Liver (tissue), 9 donors: ENCODE data around the gene CHMP5. TPM values are rescaled to one million over a fixed set of nuclear protein-coding genes. Genes with fewer than 3 reads are reported as not detected.
A peak's percentile ranks its signal among the peaks of the same experiment; 100 is the strongest.

ENCODE experiments used
- DNase-seq: peaks from one replicate; pipeline ENCODE4 v3.0.0-alpha.2; 2017; ENCODE audit warnings: low spot score
- H3K27ac ChIP-seq, 2 donors: one replicate each; pipeline ENCODE4 v1.7.0; 2013; ENCODE audit warnings: inconsistent platforms in 2 of 2, low read length in 2 of 2, control low read depth in 1 of 2, low read depth in 1 of 2, mild to moderate bottlenecking in 1 of 2
- H3K27me3 ChIP-seq, 4 donors: one replicate each; pipeline versions ENCODE4 v1.6.1 to v1.7.0; 2013; ENCODE audit warnings: low read length in 3 of 4, inconsistent platforms in 1 of 4, mild to moderate bottlenecking in 1 of 4, moderate library complexity in 1 of 4; ENCODE audit not compliant: control insufficient read depth in 4 of 4, insufficient read depth in 4 of 4
- H3K36me3 ChIP-seq, 4 donors: one replicate each; pipeline versions ENCODE4 v1.6.1 to v1.7.0; 2013; ENCODE audit warnings: low read length in 3 of 4, mild to moderate bottlenecking in 3 of 4, low read depth in 1 of 4, moderate library complexity in 1 of 4; ENCODE audit not compliant: control insufficient read depth in 4 of 4, insufficient read depth in 3 of 4
- H3K4me1 ChIP-seq, 4 donors: one replicate each; pipeline versions ENCODE4 v1.6.1 to v1.7.0; 2013; ENCODE audit warnings: low read length in 3 of 4, mild to moderate bottlenecking in 3 of 4, moderate library complexity in 1 of 4; ENCODE audit not compliant: control insufficient read depth in 4 of 4, insufficient read depth in 4 of 4
- H3K4me3 ChIP-seq, 3 donors: one replicate each; pipeline versions ENCODE4 v1.6.1 to v1.7.0; 2013; ENCODE audit warnings: low read length in 3 of 3, control low read depth in 1 of 3, low read depth in 1 of 3, mild to moderate bottlenecking in 1 of 3
- H3K9ac ChIP-seq, 2 donors: one replicate each; pipeline ENCODE4 v1.7.0; 2013; ENCODE audit warnings: low read length in 2 of 2, mild to moderate bottlenecking in 2 of 2, moderate library complexity in 2 of 2, control low read depth in 1 of 2, low read depth in 1 of 2
- H3K9me3 ChIP-seq, 4 donors: one replicate each; pipeline versions ENCODE4 v1.6.1 to v1.7.0; 2013; ENCODE audit warnings: low read length in 3 of 4; ENCODE audit not compliant: control insufficient read depth in 4 of 4
- ATF3 ChIP-seq: IDR thresholded peaks from 2 replicates; pipeline ENCODE4 v1.6.1; 2016; ENCODE audit warnings: antibody characterized with exemption
- CTCF ChIP-seq: fragments of 150-350 bp; IDR thresholded peaks from 2 replicates; pipeline ENCODE4 v1.5.1; 2017; ENCODE audit warnings: improper control_type of control experiment, low read depth, low read length; ENCODE audit not compliant: missing input control
- EGR1 ChIP-seq, 2 donors: IDR thresholded peaks; 2 replicates each; pipeline ENCODE4 v1.6.1; 2016 to 2018; ENCODE audit warnings: antibody characterized with exemption in 2 of 2, low read depth in 2 of 2
- FOXA1 ChIP-seq: IDR thresholded peaks from 2 replicates; pipeline ENCODE4 v1.6.1; 2016; ENCODE audit warnings: antibody characterized with exemption
- FOXA2 ChIP-seq: IDR thresholded peaks from 2 replicates; pipeline ENCODE4 v1.6.1; 2016; ENCODE audit warnings: antibody characterized with exemption
- GABPA ChIP-seq, 2 donors: IDR thresholded peaks in 1 of 2; conservative IDR thresholded peaks in 1 of 2; 2 replicates each; pipeline ENCODE4 v1.6.1; 2016; ENCODE audit warnings: antibody characterized with exemption in 2 of 2, mild to moderate bottlenecking in 1 of 2, moderate library complexity in 1 of 2
- HNF4A ChIP-seq, 2 donors: conservative IDR thresholded peaks; 2 replicates each; pipeline ENCODE4 v1.6.1; 2016; ENCODE audit warnings: antibody characterized with exemption in 2 of 2, mild to moderate bottlenecking in 2 of 2
- HNF4G ChIP-seq: IDR thresholded peaks from 2 replicates; pipeline ENCODE4 v1.6.1; 2016; ENCODE audit warnings: antibody characterized with exemption
- JUND ChIP-seq, 2 donors: IDR thresholded peaks; 2 replicates each; pipeline ENCODE4 v1.6.1; 2016; ENCODE audit warnings: antibody characterized with exemption in 2 of 2
- MAX ChIP-seq: IDR thresholded peaks from 2 replicates; pipeline ENCODE4 v1.6.1; 2016; ENCODE audit warnings: antibody characterized with exemption
- NR2F2 ChIP-seq: IDR thresholded peaks from 2 replicates; pipeline ENCODE4 v1.6.1; 2016; ENCODE audit warnings: antibody characterized with exemption
- RAD21 ChIP-seq, 2 donors: IDR thresholded peaks; 2 replicates each; pipeline ENCODE4 v1.6.1; 2016; ENCODE audit warnings: antibody characterized with exemption in 2 of 2, mild to moderate bottlenecking in 2 of 2
- REST ChIP-seq: IDR thresholded peaks from 2 replicates; pipeline ENCODE4 v1.6.1; 2016; ENCODE audit warnings: antibody characterized with exemption, mild to moderate bottlenecking
- RXRA ChIP-seq, 2 donors: IDR thresholded peaks; 2 replicates each; pipeline ENCODE4 v1.6.1; 2017 to 2018; ENCODE audit warnings: antibody characterized with exemption in 2 of 2, mild to moderate bottlenecking in 1 of 2
- SP1 ChIP-seq: IDR thresholded peaks from 2 replicates; pipeline ENCODE4 v1.6.1; 2018; ENCODE audit warnings: antibody characterized with exemption, mild to moderate bottlenecking
- TAF1 ChIP-seq: conservative IDR thresholded peaks from 2 replicates; pipeline ENCODE4 v1.6.1; 2016; ENCODE audit warnings: antibody characterized with exemption, mild to moderate bottlenecking
- YY1 ChIP-seq: IDR thresholded peaks from 2 replicates; pipeline ENCODE4 v1.6.1; 2016; ENCODE audit warnings: antibody characterized with exemption, mild to moderate bottlenecking
- ZBTB33 ChIP-seq: IDR thresholded peaks from 2 replicates; pipeline ENCODE4 v1.6.1; 2016; ENCODE audit warnings: antibody characterized with exemption
- WGBS: extraction: QIAGEN DNeasy Blood & Tissue Kit; methylation state at CpG from one replicate; pipeline ENCODE4 v1.1.7; 2013; 5-methylcytosine and 5-hydroxymethylcytosine counted together
- polyA plus RNA-seq, 2 donors: library from polyadenylated mRNA; stranded (reverse) in 1 of 2; unstranded in 1 of 2; fragments of 200-250 nt in 1 of 2; fragments of >200 nt in 1 of 2; fragmentation: Nextera tagmentation in 1 of 2; extraction: Ambion mirVana in 1 of 2; gene quantifications; one replicate each; pipeline versions ENCODE4 v1.2.1 to v1.2.3, GENCODE V29; 2013 to 2015
- total RNA-seq, 2 donors: library from RNA; depleted of rRNA; stranded (reverse); fragments of >200 nt; gene quantifications; one replicate each; pipeline ENCODE4 v1.2.3, GENCODE V29; 2014
- donor health status: healthy.
- donor health status: healthy.
- donor health status: healthy.
- donor health status: healthy.
- donor health status: healthy.

The CHMP5 gene
- total and polyA plus RNA-seq, 4 donors: 23.2 to 34.8 (median 27.8) TPM

GRCh38 chr9:33289496-33289895 lies 24.6 kb downstream of the CHMP5 start:
- H3K4me1 ChIP-seq: peaks cover 13 to 44% (median 30%) of the 10 kb centered on the region in 4 donors
- WGBS: 21% methylated on average over 12 of the region's 12 CpGs
- peaks cover 0 to 4% (median 0%) of the 10 kb centered on the region in 4 donors for H3K36me3 ChIP-seq
- H3K9me3 ChIP-seq: no peaks in the 10 kb centered on the region
- TF ChIP-seq HNF4A (conservative IDR thresholded peaks at IDR 0.05): no peak
- TF ChIP-seq EGR1 (IDR thresholded peaks at IDR 0.05; ENCODE audit: low read depth in 2 of 2): no peak
- no peak for TF ChIP-seq NR2F2
- TF ChIP-seq YY1: no peak
- no peak for TF ChIP-seq ZBTB33
- no peak for TF ChIP-seq FOXA2
- no peak for TF ChIP-seq HNF4G
- TF ChIP-seq FOXA1: no peak
- no peak for TF ChIP-seq JUND (IDR thresholded peaks at IDR 0.05)
- TF ChIP-seq MAX: no peak
- TF ChIP-seq SP1: no peak
- no peak for TF ChIP-seq CTCF
- TF ChIP-seq RXRA (IDR thresholded peaks at IDR 0.05): no peak
- no peak for TF ChIP-seq GABPA (IDR thresholded peaks at IDR 0.05 in 1 of 2, conservative IDR thresholded peaks at IDR 0.05 in 1 of 2)
- TF ChIP-seq RAD21 (IDR thresholded peaks at IDR 0.05): no peak
- no peak for TF ChIP-seq REST
- no peak for TF ChIP-seq ATF3
- no peaks in the 10 kb centered on the region for H3K27me3 ChIP-seq
- peak overlapping the region; percentile 32 to 97 for H3K9ac ChIP-seq
- peak; percentile 46 for DNase-seq
- H3K27ac ChIP-seq: peak overlapping the region; percentile 99 to 100
- peak overlapping the region; percentile 21 to 51 (median 22) for H3K4me3 ChIP-seq

- under 1% methylated on average over 14 of the region's 14 CpGs for WGBS
- no peak for TF ChIP-seq REST
- no peak for TF ChIP-seq ATF3
- TF ChIP-seq GABPA (IDR thresholded peaks at IDR 0.05 in 1 of 2, conservative IDR thresholded peaks at IDR 0.05 in 1 of 2): no peak
- no peak for TF ChIP-seq TAF1
- TF ChIP-seq YY1: no peak
- no peak for TF ChIP-seq HNF4G
- no peak for TF ChIP-seq ZBTB33
- no peak for TF ChIP-seq RXRA (IDR thresholded peaks at IDR 0.05)
- no peak for TF ChIP-seq RAD21 (IDR thresholded peaks at IDR 0.05)
- no peak for TF ChIP-seq HNF4A (conservative IDR thresholded peaks at IDR 0.05)
- no peak for TF ChIP-seq JUND (IDR thresholded peaks at IDR 0.05)
Observed at GRCh38 chr9:33289936-33290246, 25.0 kb downstream of the CHMP5 start.

More at GRCh38 chr9:33289936-33290246, 25.0 kb downstream of the CHMP5 start:
- no peak for DNase-seq
- Histone ChIP-seq H3K9me3 (no peaks in the 10 kb centered on the region), H3K4me3 (peak overlapping the region; percentile 51 to 87 (median 55)), H3K9ac (peak overlapping the region; percentile 61 to 97), H3K27me3 (no peaks in the 10 kb centered on the region), H3K4me1 (peaks cover 17 to 48% (median 34%) of the 10 kb centered on the region in 4 donors), H3K27ac (peak overlapping the region; percentile 99 to 100), H3K36me3 (peaks cover 0 to 7% (median 0%) of the 10 kb centered on the region in 4 donors)
